ENCODE results near the gene ATP1B1. TPM values are rescaled to one million over a fixed set of nuclear protein-coding genes. Genes with fewer than 3 reads are reported as not detected.
"Not testable (repeated sequence)": the region's sequence is repeated elsewhere in the genome, so short reads cannot be mapped to it uniquely, and the experiment has no call there.

ATP1B1 gene
- total RNA-seq, 1 donor from 2014 or later = 298 TPM

- no peak for DNase-seq
- ATAC-seq = peak; percentile 74
- intact Hi-C loops (cut with micrococcal nuclease) = no loop called here
These were observed 54.5 kb downstream of the ATP1B1 start for GRCh38 chr1:169160845-169161495.

GRCh38 chr1:169161496-169162194, 55.2 kb downstream of the ATP1B1 start:
- intact Hi-C loops (cut with micrococcal nuclease) = no loop called here
- ATAC-seq (peak; percentile 49), DNase-seq (no peak)

GRCh38 chr1:169163059-169163458, 56.6 kb downstream of the ATP1B1 start:
- no peak for ATAC-seq

GRCh38 chr1:169175461-169175860, 69.0 kb downstream of the ATP1B1 start:
- intact Hi-C loops (cut with micrococcal nuclease) = no loop called here
- DNase-seq (no peak), ATAC-seq (no peak)

More at GRCh38 chr1:169163059-169163458, 56.6 kb downstream of the ATP1B1 start:
- DNase-seq = no peak
- intact Hi-C loops (cut with micrococcal nuclease) = no loop called here

GRCh38 chr1:169179431-169179830, 72.9 kb downstream of the ATP1B1 start:
- ATAC-seq; intact Hi-C loops (cut with micrococcal nuclease); DNase-seq: not testable (repeated sequence)

GRCh38 chr1:169180174-169180573, 73.7 kb downstream of the ATP1B1 start:
- DNase-seq = no peak
- no peak for ATAC-seq
- intact Hi-C loops (cut with micrococcal nuclease) = no loop called here

Measured in left ventricle myocardium superior (tissue), 1 donor.